Activated CD8-positive, alpha-beta T cell treated with anti-CD3 and anti-CD28 coated beads for 36 hours (primary cell): ENCODE results near the gene CHST11. TPM values are rescaled to one million over a fixed set of nuclear protein-coding genes. Genes with fewer than 3 reads are reported as not detected.
"Not testable (repeated sequence)": the region's sequence is repeated elsewhere in the genome, so short reads cannot be mapped to it uniquely, and the experiment has no call there.

Experiments
- ATAC-seq: fragments of 200-7000 bp; cut with Tn5 transposase; one replicate; pipeline ENCODE4 v1.10.0; 2021; ENCODE audit warnings: mild to moderate bottlenecking, moderate library complexity
- CTCF ChIA-PET: fragments of 350-600 bp; sonication (Branson Sonifier 250); formaldehyde crosslinking; loops from one replicate; lab custom pipeline; 2021; ENCODE audit warnings: antibody characterized with exemption; lab: Charles Lee
- POLR2A ChIA-PET: fragments of 350-600 bp; sonication (Branson Sonifier 250); formaldehyde crosslinking; loops from one replicate; lab custom pipeline; 2021; ENCODE audit warnings: antibody characterized with exemption; lab: Charles Lee
- DNase-seq: peaks from one replicate; pipeline ENCODE4 v3.0.0-alpha.2; 2020
- H3K27ac Mint-ChIP-seq: one replicate; pipeline ENCODE4 v1.8.0; 2021; ENCODE audit warnings: mild to moderate bottlenecking, mixed read lengths
- H3K27me3 Mint-ChIP-seq: one replicate; pipeline ENCODE4 v1.8.0; 2021; ENCODE audit warnings: mixed read lengths
- H3K36me3 Mint-ChIP-seq: one replicate; pipeline ENCODE4 v1.8.0; 2021; ENCODE audit warnings: low read depth, mixed read lengths
- H3K4me1 Mint-ChIP-seq: one replicate; pipeline ENCODE4 v1.8.0; 2021; ENCODE audit warnings: low read depth, mixed read lengths
- H3K4me3 Mint-ChIP-seq: one replicate; pipeline ENCODE4 v1.8.0; 2021; ENCODE audit warnings: mild to moderate bottlenecking, moderate library complexity, mixed read lengths
- H3K9me3 Mint-ChIP-seq: one replicate; pipeline ENCODE4 v1.8.0; 2021; ENCODE audit warnings: mixed read lengths
- CTCF ChIP-seq: fragments of 200-600 bp; IDR thresholded peaks from one replicate; pipeline ENCODE4 v1.8.0; 2022; ENCODE audit warnings: antibody characterized with exemption, mild to moderate bottlenecking
- intact Hi-C: fragments of 100-400 bp; cut with micrococcal nuclease; formaldehyde crosslinking; loops from one replicate; pipeline ENCODE4 v1.10.0; 2022
- total RNA-seq, 2 experiments: library from RNA; stranded (reverse); gene quantifications; one replicate each; pipeline ENCODE4 v1.2.3, GENCODE V29; 2021

Gene CHST11
- total RNA-seq, 2 experiments from 2014 or later = 30.9 to 33.9 TPM

- ChIA-PET POLR2A (no interaction called here), CTCF (interaction anchor here (0.8 to 1.2 kb wide), 2 partner anchors 11 to 176 kb away, joined by 3 to 5 read pairs; no protein-coding TSS in a partner anchor)
- intact Hi-C loops = no loop called here
- peaks cover 8% of the 10 kb centered on the region for H3K9me3 Mint-ChIP-seq
- no peaks in the 10 kb centered on the region for H3K27me3 Mint-ChIP-seq
- peaks cover 14% of the 10 kb centered on the region for H3K4me1 Mint-ChIP-seq
- no peak for TF ChIP-seq CTCF
- no peak overlapping the region for H3K4me3 Mint-ChIP-seq
- H3K27ac Mint-ChIP-seq = no peak overlapping the region
- H3K36me3 Mint-ChIP-seq = peaks cover 6% of the 10 kb centered on the region
- no peak for DNase-seq
- no peak for ATAC-seq
Measured at GRCh38 chr12:104557488-104558195, 100.9 kb downstream of the CHST11 start.

GRCh38 chr12:104560881-104561280 lies 104.1 kb downstream of the CHST11 start:
- no peak for TF ChIP-seq CTCF
- peaks cover 18% of the 10 kb centered on the region for H3K36me3 Mint-ChIP-seq
- intact Hi-C loops = no loop called here
- DNase-seq = no peak
- POLR2A ChIA-PET = no interaction called here
- H3K27me3 Mint-ChIP-seq = no peaks in the 10 kb centered on the region
- peaks cover 12% of the 10 kb centered on the region for H3K4me1 Mint-ChIP-seq
- H3K27ac Mint-ChIP-seq = no peak overlapping the region
- no peak for ATAC-seq
- H3K9me3 Mint-ChIP-seq = peaks cover 12% of the 10 kb centered on the region
- CTCF ChIA-PET = no interaction called here
- H3K4me3 Mint-ChIP-seq = no peak overlapping the region

GRCh38 chr12:104562763-104563162 lies 106.0 kb downstream of the CHST11 start:
- ATAC-seq (no peak), DNase-seq (no peak)
- ChIA-PET POLR2A (no interaction called here), CTCF (no interaction called here)
- H3K9me3 Mint-ChIP-seq = peaks cover 12% of the 10 kb centered on the region
- no peaks in the 10 kb centered on the region for H3K27me3 Mint-ChIP-seq
- TF ChIP-seq CTCF = no peak
- no peak overlapping the region for H3K27ac Mint-ChIP-seq
- peaks cover 28% of the 10 kb centered on the region for H3K4me1 Mint-ChIP-seq
- no peak overlapping the region for H3K4me3 Mint-ChIP-seq
- peaks cover 20% of the 10 kb centered on the region for H3K36me3 Mint-ChIP-seq
- intact Hi-C loops = no loop called here

- H3K27me3 Mint-ChIP-seq, H3K4me3 Mint-ChIP-seq, CTCF ChIA-PET, ATAC-seq, intact Hi-C loops, DNase-seq, POLR2A ChIA-PET: not testable (repeated sequence)
- H3K36me3 Mint-ChIP-seq = peaks cover 20% of the 10 kb centered on the region
- peak overlapping the region; percentile 7 for H3K27ac Mint-ChIP-seq
- H3K4me1 Mint-ChIP-seq = peaks cover 47% of the 10 kb centered on the region
- H3K9me3 Mint-ChIP-seq = peaks cover 12% of the 10 kb centered on the region
Measured at GRCh38 chr12:104564662-104565061, 107.9 kb downstream of the CHST11 start.

- intact Hi-C loops = no loop called here
- Mint-ChIP-seq H3K9me3 (peaks cover 12% of the 10 kb centered on the region), H3K27me3 (no peaks in the 10 kb centered on the region), H3K36me3 (peaks cover 18% of the 10 kb centered on the region), H3K4me3 (no peak overlapping the region), H3K4me1 (peaks cover 52% of the 10 kb centered on the region), H3K27ac (peak overlapping the region; percentile 13)
- DNase-seq (no peak), ATAC-seq (no peak)
- POLR2A ChIA-PET = no interaction called here
- CTCF ChIA-PET = no interaction called here
- TF ChIP-seq CTCF = no peak
Measured at GRCh38 chr12:104565606-104566243, 109.0 kb downstream of the CHST11 start.
